CD4-positive, alpha-beta T cell (primary cell): ENCODE data around the gene SPATA24. TPM values are rescaled to one million over a fixed set of nuclear protein-coding genes. Genes with fewer than 3 reads are reported as not detected.
"Not testable (repeated sequence)": the region's sequence is repeated elsewhere in the genome, so short reads cannot be mapped to it uniquely, and the experiment has no call there.

Experiments
- ATAC-seq: fragments of 200-7000 bp; cut with Tn5 transposase; one replicate; pipeline ENCODE4 v1.10.0; 2022; ENCODE audit warnings: mild to moderate bottlenecking; ENCODE audit not compliant: poor library complexity
- CTCF ChIA-PET: fragments of 350-600 bp; sonication (Branson Sonifier 250); formaldehyde crosslinking; loops from one replicate; lab custom pipeline; 2021; ENCODE audit warnings: antibody characterized with exemption, inconsistent platforms; lab: Charles Lee
- POLR2A ChIA-PET: fragments of 350-600 bp; sonication (Branson Sonifier 250); formaldehyde crosslinking; loops from one replicate; lab custom pipeline; 2021; ENCODE audit warnings: antibody characterized with exemption, inconsistent platforms; lab: Charles Lee
- DNase-seq, 14 experiments: peaks; one replicate each; pipeline ENCODE4 v3.0.0-alpha.2; 2013 to 2020; ENCODE audit warnings: mixed read lengths in 2 of 14
- H3K27ac ChIP-seq, 2 donors: one replicate each; pipeline versions ENCODE4 v1.5.1 to v1.7.0; 2013; ENCODE audit warnings: low read length in 2 of 2, low read depth in 1 of 2, mild to moderate bottlenecking in 1 of 2
- H3K27me3 ChIP-seq, 2 experiments: 1 replicate in 1 of 2; 2 replicates in 1 of 2; pipeline versions ENCODE4 v1.6.1 to v1.7.0; 2013; ENCODE audit warnings: low read length in 2 of 2, control low read depth in 1 of 2, mild to moderate bottlenecking in 1 of 2, moderate library complexity in 1 of 2; ENCODE audit not compliant: insufficient read depth in 2 of 2, control insufficient read depth in 1 of 2
- H3K36me3 ChIP-seq: one replicate; pipeline ENCODE4 v1.6.1; 2013; ENCODE audit warnings: low read length, control low read depth; ENCODE audit not compliant: insufficient read depth
- H3K4me1 ChIP-seq: one replicate; pipeline ENCODE4 v1.6.1; 2013; ENCODE audit warnings: low read length, control low read depth; ENCODE audit not compliant: insufficient read depth
- H3K4me3 ChIP-seq: one replicate; pipeline ENCODE4 v1.5.1; 2013; ENCODE audit warnings: mild to moderate bottlenecking, low read length, moderate library complexity
- H3K9me3 ChIP-seq, 2 experiments: 1 replicate in 1 of 2; 2 replicates in 1 of 2; pipeline versions ENCODE4 v1.6.1 to v1.7.0; 2013; ENCODE audit warnings: low read length in 2 of 2, mild to moderate bottlenecking in 2 of 2, control low read depth in 1 of 2, moderate library complexity in 1 of 2; ENCODE audit not compliant: control insufficient read depth in 1 of 2, insufficient read depth in 1 of 2
- H3K27ac Mint-ChIP-seq: one replicate; pipeline ENCODE4 v1.8.0; 2020; ENCODE audit warnings: mixed read lengths
- H3K27me3 Mint-ChIP-seq: one replicate; pipeline ENCODE4 v1.8.0; 2021; ENCODE audit warnings: mixed read lengths
- H3K36me3 Mint-ChIP-seq: one replicate; pipeline ENCODE4 v1.8.0; 2021; ENCODE audit warnings: low read depth, mixed read lengths
- H3K4me1 Mint-ChIP-seq: one replicate; pipeline ENCODE4 v1.8.0; 2021; ENCODE audit warnings: low read depth, mixed read lengths
- H3K4me3 Mint-ChIP-seq: one replicate; pipeline ENCODE4 v1.8.0; 2020; ENCODE audit warnings: mild to moderate bottlenecking, mixed read lengths
- H3K9me3 Mint-ChIP-seq: one replicate; pipeline ENCODE4 v1.8.0; 2020; ENCODE audit warnings: mixed read lengths
- CTCF ChIP-seq: fragments of 200-600 bp; IDR thresholded peaks from one replicate; pipeline ENCODE4 v1.8.0; 2022; ENCODE audit warnings: antibody characterized with exemption, mild to moderate bottlenecking
- intact Hi-C, 2 experiments: fragments of 100-400 bp; cut with DNase I in 1 of 2; cut with micrococcal nuclease in 1 of 2; formaldehyde crosslinking; loops; one replicate each; pipeline versions ENCODE4 v1.15.1 to v1.9.0; 2023 to 2025; cut with DNase I, micrococcal nuclease
- total RNA-seq, 174 experiments: library from RNA in 2 of 174; stranded (reverse) in 2 of 174; gene quantifications; one replicate each; pipeline ENCODE4 v1.2.3 and lab custom pipeline; 2021 to 2026

SPATA24 gene
- total RNA-seq, 2 experiments from 2014 or later: 3.0 to 3.9 TPM

DNA sequence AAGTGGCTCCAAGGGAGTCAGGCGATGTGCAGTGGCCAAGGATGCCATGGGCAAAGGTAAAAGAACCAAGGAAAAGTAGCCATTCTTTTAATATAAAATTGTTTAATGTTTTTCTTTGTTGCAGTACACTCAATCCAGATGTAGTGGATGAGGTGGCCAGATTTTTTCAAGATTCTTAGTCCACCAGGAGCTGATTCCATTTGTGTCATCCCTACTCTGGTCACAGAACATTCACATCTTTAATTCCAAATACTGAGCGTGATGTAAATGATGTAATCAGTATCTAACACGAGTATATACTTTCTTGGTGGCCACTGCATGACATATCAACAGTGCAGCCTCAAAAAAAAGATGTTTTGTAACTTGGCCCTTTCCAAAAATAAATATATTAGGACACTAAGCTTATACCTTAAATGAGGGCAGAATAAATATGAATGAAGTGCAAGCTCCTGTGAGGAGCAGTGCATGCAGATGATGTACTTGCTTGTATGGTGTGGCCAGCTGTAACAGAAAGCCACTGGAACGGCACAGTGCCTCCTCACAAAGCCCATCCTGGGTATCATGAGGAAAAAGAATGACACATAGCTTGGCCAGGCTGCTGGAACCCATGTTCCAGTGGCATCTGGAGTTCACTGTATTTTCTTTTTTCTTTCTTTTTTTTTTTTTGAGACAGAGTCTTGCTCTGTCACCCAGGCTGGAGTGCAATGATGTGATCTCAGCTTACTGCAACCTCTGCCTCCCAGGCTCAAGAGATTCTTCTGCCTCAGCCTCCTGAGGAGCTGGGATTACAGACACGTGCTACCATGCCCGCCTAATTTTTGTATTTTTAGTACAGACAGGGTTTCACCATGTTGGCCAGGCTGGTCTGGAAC lies 6.5 kb upstream of the SPATA24 start:
- H3K9me3 Mint-ChIP-seq: no peaks in the 10 kb centered on the region
- no peak overlapping the region for H3K4me3 Mint-ChIP-seq
- no peak for ATAC-seq
- no peak overlapping the region for H3K27ac Mint-ChIP-seq
- Histone ChIP-seq H3K9me3 (no peaks in the 10 kb centered on the region), H3K4me1 (peaks cover 16% of the 10 kb centered on the region), H3K4me3 (no peak overlapping the region), H3K27me3 (no peaks in the 10 kb centered on the region), H3K27ac (no peak overlapping the region), H3K36me3 (no peaks in the 10 kb centered on the region)
- no peak for DNase-seq
- ChIA-PET CTCF (no interaction called here), POLR2A (interaction anchor here (1.0 to 1.8 kb wide), 3 partner anchors 29 to 867 kb away, joined by 4 to 6 read pairs (median 5); partner anchors contain the start of genes DNAJC18, ETF1 and STING1)
- H3K27me3 Mint-ChIP-seq: no peaks in the 10 kb centered on the region
- H3K4me1 Mint-ChIP-seq: peaks cover 28% of the 10 kb centered on the region
- intact Hi-C loops: no loop called here
- H3K36me3 Mint-ChIP-seq: no peaks in the 10 kb centered on the region
- TF ChIP-seq CTCF: no peak

GRCh38 chr5:139409116-139409515 lies 5.2 kb upstream of the SPATA24 start:
- ATAC-seq, H3K27me3 ChIP-seq, H3K9me3 Mint-ChIP-seq, H3K9me3 ChIP-seq, H3K27ac Mint-ChIP-seq, DNase-seq, H3K27ac ChIP-seq, H3K36me3 ChIP-seq, H3K4me3 Mint-ChIP-seq, H3K27me3 Mint-ChIP-seq, H3K36me3 Mint-ChIP-seq, CTCF ChIA-PET, H3K4me3 ChIP-seq: not testable (repeated sequence)
- POLR2A ChIA-PET: interaction anchor here (1.0 to 1.7 kb wide), 2 partner anchors 73 to 866 kb away, joined by 4 to 6 read pairs; partner anchors contain the start of genes ETF1 and STING1
- peaks cover 22% of the 10 kb centered on the region for H3K4me1 Mint-ChIP-seq
- peaks cover 13% of the 10 kb centered on the region for H3K4me1 ChIP-seq
- intact Hi-C loops: loop anchor here in 1 of 2 experiments (5.0 to 10.0 kb wide), 6 partner anchors 358 to 1074 kb away; partner anchors contain the start of genes CDC25C, CYSTM1, EGR1 and FAM53C

DNA sequence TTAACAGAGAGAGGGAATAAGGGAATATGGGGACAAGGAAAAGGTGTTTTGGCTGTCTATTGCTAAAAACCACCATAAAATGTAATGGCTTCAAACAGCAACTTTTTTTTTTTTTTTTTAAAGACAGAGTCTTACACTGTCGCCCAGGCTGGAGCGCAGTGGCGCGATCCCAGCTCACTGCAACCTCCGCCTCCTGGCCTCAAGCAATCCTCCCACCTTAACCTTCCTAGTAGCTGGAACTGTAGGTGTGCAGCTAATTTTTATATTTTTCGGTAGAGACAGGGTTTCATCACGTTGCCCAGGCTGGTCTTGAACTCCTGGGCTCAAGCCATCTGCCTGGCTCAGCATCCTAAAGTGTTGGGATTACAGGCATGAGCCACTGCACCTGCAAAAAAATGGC lies 4.3 kb upstream of the SPATA24 start:
- peaks cover 26% of the 10 kb centered on the region for H3K4me1 Mint-ChIP-seq
- Histone ChIP-seq H3K27me3 (no peaks in the 10 kb centered on the region), H3K4me1 (peaks cover 14% of the 10 kb centered on the region), H3K4me3 (no peak overlapping the region), H3K36me3 (no peaks in the 10 kb centered on the region), H3K27ac (no peak overlapping the region), H3K9me3 (no peaks in the 10 kb centered on the region)
- no peak for TF ChIP-seq CTCF
- DNase-seq: no peak
- CTCF ChIA-PET: no interaction called here
- H3K4me3 Mint-ChIP-seq: no peak overlapping the region
- no peaks in the 10 kb centered on the region for H3K27me3 Mint-ChIP-seq
- POLR2A ChIA-PET: no interaction called here
- H3K27ac Mint-ChIP-seq: no peak overlapping the region
- ATAC-seq: no peak
- intact Hi-C loops: loop anchor here in 1 of 2 experiments (5.0 to 10.0 kb wide), 6 partner anchors 359 to 1073 kb away; partner anchors contain the start of genes CDC25C, CYSTM1, EGR1 and FAM53C
- peaks cover 5% of the 10 kb centered on the region for H3K36me3 Mint-ChIP-seq
- no peaks in the 10 kb centered on the region for H3K9me3 Mint-ChIP-seq
